Endodermal cell (in vitro differentiated cells): ENCODE measurements around the gene SLC25A46. TPM values are rescaled to one million over a fixed set of nuclear protein-coding genes. Genes with fewer than 3 reads are reported as not detected.

Source experiments
- DNase-seq: peaks from one replicate; pipeline ENCODE4 v3.0.0-alpha.2; 2017
- H3K27ac ChIP-seq: 2 replicates; pipeline ENCODE4 v1.5.1; 2013; ENCODE audit warnings: mild to moderate bottlenecking, low read depth, low read length, moderate library complexity
- H3K27me3 ChIP-seq: 2 replicates; pipeline ENCODE4 v1.6.1; 2013; ENCODE audit warnings: mild to moderate bottlenecking, low read length, moderate library complexity; ENCODE audit not compliant: insufficient read depth, control insufficient read depth, poor library complexity, severe bottlenecking
- H3K36me3 ChIP-seq: 2 replicates; pipeline ENCODE4 v1.7.0; 2013; ENCODE audit warnings: mild to moderate bottlenecking, low read length, moderate library complexity; ENCODE audit not compliant: control insufficient read depth, insufficient read depth
- H3K4me1 ChIP-seq: one replicate; pipeline ENCODE4 v1.7.0; 2013; ENCODE audit warnings: low read length; ENCODE audit not compliant: control insufficient read depth, insufficient read depth
- H3K4me3 ChIP-seq: 2 replicates; pipeline ENCODE4 v1.5.1; 2013; ENCODE audit warnings: mild to moderate bottlenecking, low read length, moderate library complexity
- H3K9ac ChIP-seq: 2 replicates; pipeline ENCODE4 v1.6.1; 2013; ENCODE audit warnings: mild to moderate bottlenecking, low read length, moderate library complexity; ENCODE audit not compliant: poor library complexity, severe bottlenecking; ENCODE audit errors: extremely low read depth
- H3K9me3 ChIP-seq: 2 replicates; pipeline ENCODE4 v1.6.1; 2013; ENCODE audit warnings: mild to moderate bottlenecking, low read length, moderate library complexity; ENCODE audit not compliant: control insufficient read depth
- H3K27ac Mint-ChIP-seq: 2 replicates; pipeline ENCODE4 v1.8.0; 2020; ENCODE audit warnings: mixed read lengths
- H3K27me3 Mint-ChIP-seq: 2 replicates; pipeline ENCODE4 v1.8.0; 2021; ENCODE audit warnings: mild to moderate bottlenecking, mixed read lengths; ENCODE audit not compliant: insufficient read depth
- H3K36me3 Mint-ChIP-seq: 2 replicates; pipeline ENCODE4 v1.8.0; 2020; ENCODE audit warnings: low read depth, mixed read lengths
- H3K4me1 Mint-ChIP-seq: 2 replicates; pipeline ENCODE4 v1.8.0; 2020; ENCODE audit warnings: mixed read lengths
- H3K4me3 Mint-ChIP-seq: 2 replicates; pipeline ENCODE4 v1.8.0; 2020; ENCODE audit warnings: mild to moderate bottlenecking, moderate library complexity, mixed read lengths
- H3K9me3 Mint-ChIP-seq: 2 replicates; pipeline ENCODE4 v1.8.0; 2020; ENCODE audit warnings: mild to moderate bottlenecking, mixed read lengths
- CTCF ChIP-seq: fragments of 200-600 bp; sonication (generic); conservative IDR thresholded peaks from 2 replicates; pipeline ENCODE4 v1.5.0; 2021; ENCODE audit warnings: antibody characterized with exemption, mild to moderate bottlenecking
- WGBS, 2 experiments: methylation state at CpG; one replicate each; pipeline versions ENCODE4 v1.1.5 to v1.1.7; 2013; ENCODE audit warnings: missing lambda C conversion rate in 2 of 2, mixed read lengths in 1 of 2; ENCODE audit not compliant: insufficient coverage in 1 of 2, insufficient read length in 1 of 2; 5-methylcytosine and 5-hydroxymethylcytosine counted together
- total RNA-seq, 2 donors: library from RNA; stranded (reverse); fragmentation: NEBNext Ultra II Directional in 1 of 2; extraction: Animal tissue kit (Norgen Biotek cat#: 25700) in 1 of 2; gene quantifications; 2 replicates in 1 of 2; 3 replicates in 1 of 2; pipeline ENCODE4 v1.2.1, GENCODE V29; 2021

SLC25A46 gene
- total RNA-seq, 2 donors from 2014 or later, result 22.7 to 24.5 TPM

GRCh38 chr5:110807169-110807568 lies 68.4 kb downstream of the SLC25A46 start:
- H3K9me3 Mint-ChIP-seq, result no peaks in the 10 kb centered on the region
- H3K36me3 Mint-ChIP-seq, result no peaks in the 10 kb centered on the region
- Histone ChIP-seq H3K4me1 (no peaks in the 10 kb centered on the region), H3K9me3 (no peaks in the 10 kb centered on the region), H3K36me3 (no peaks in the 10 kb centered on the region), H3K9ac (no peak overlapping the region), H3K4me3 (no peak overlapping the region), H3K27me3 (no peaks in the 10 kb centered on the region), H3K27ac (no peak overlapping the region)
- no peaks in the 10 kb centered on the region for H3K27me3 Mint-ChIP-seq
- no peak for TF ChIP-seq CTCF
- WGBS, 2 experiments, result 92% methylated on average over 3 of the region's 4 CpGs
- no peak overlapping the region for H3K4me3 Mint-ChIP-seq
- H3K27ac Mint-ChIP-seq, result no peak overlapping the region
- no peak for DNase-seq
- no peaks in the 10 kb centered on the region for H3K4me1 Mint-ChIP-seq

GRCh38 chr5:110809006-110809405 lies 70.2 kb downstream of the SLC25A46 start:
- no peaks in the 10 kb centered on the region for H3K27me3 Mint-ChIP-seq
- no peaks in the 10 kb centered on the region for H3K36me3 Mint-ChIP-seq
- no peaks in the 10 kb centered on the region for H3K9me3 Mint-ChIP-seq

More at GRCh38 chr5:110809006-110809405, 70.2 kb downstream of the SLC25A46 start:
- no peak for TF ChIP-seq CTCF
- no peak for DNase-seq
- Histone ChIP-seq H3K4me3 (no peak overlapping the region), H3K4me1 (no peaks in the 10 kb centered on the region), H3K9me3 (no peaks in the 10 kb centered on the region), H3K27ac (no peak overlapping the region), H3K9ac (no peak overlapping the region), H3K27me3 (no peaks in the 10 kb centered on the region), H3K36me3 (no peaks in the 10 kb centered on the region)
- no peak overlapping the region for H3K4me3 Mint-ChIP-seq
- no peak overlapping the region for H3K27ac Mint-ChIP-seq
- no peaks in the 10 kb centered on the region for H3K4me1 Mint-ChIP-seq
- 90% methylated on average over 1 of the region's 1 CpG; no CpG with 5 or more reads in 1 of the 2 experiments for WGBS, 2 experiments

Other genes with a start within 250 kb of the SLC25A46 start
- 1 to 10 TPM; 3.9 to 4.2 TPM for gene TMEM232, start 12.3 kb upstream of the SLC25A46 start, total RNA-seq